Stimulated activated CD4-positive, alpha-beta T cell treated with anti-CD3 and anti-CD28 coated beads, TNF-alpha, amount 100 ng/mL, for 48 hours (primary cell): ENCODE data around the gene TBCA.
"Not testable (repeated sequence)": the region's sequence is repeated elsewhere in the genome, so short reads cannot be mapped to it uniquely, and the experiment has no call there.

ENCODE experiments used
- DNase-seq, 3 donors: peaks; one replicate each; pipeline ENCODE4 v3.0.0-alpha.2; 2020; ENCODE audit warnings: low read depth in 3 of 3

The TBCA gene

DNA sequence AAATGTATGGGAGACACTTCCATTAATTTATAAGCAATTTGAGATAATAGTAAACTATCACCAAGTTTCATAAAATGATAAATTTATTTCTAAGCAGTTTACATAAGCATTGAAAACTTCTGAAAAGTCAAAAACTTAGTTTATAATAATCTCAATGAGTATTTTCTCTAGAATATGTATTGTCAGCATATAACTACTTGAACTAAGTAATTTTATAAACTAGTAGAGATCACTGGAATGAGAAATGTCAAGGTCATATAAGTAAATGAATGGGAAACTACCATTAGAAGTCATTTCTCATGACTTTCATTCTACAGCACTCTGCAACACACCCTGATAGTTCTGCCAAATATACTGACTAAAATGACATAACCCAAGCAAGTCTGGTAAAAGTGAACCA is 3.4 kb downstream of the TBCA start:
- no peak for DNase-seq

- no peak for DNase-seq
These were observed 4.7 kb downstream of the TBCA start for GRCh38 chr5:77771452-77771851.

GRCh38 chr5:77770293-77771005 is 5.7 kb downstream of the TBCA start:
- no peak for DNase-seq

- DNase-seq = no peak
These were observed 7.2 kb downstream of the TBCA start for GRCh38 chr5:77768978-77769377.

- no peak for DNase-seq
These were observed 8.8 kb downstream of the TBCA start for GRCh38 chr5:77767301-77767700.

DNA sequence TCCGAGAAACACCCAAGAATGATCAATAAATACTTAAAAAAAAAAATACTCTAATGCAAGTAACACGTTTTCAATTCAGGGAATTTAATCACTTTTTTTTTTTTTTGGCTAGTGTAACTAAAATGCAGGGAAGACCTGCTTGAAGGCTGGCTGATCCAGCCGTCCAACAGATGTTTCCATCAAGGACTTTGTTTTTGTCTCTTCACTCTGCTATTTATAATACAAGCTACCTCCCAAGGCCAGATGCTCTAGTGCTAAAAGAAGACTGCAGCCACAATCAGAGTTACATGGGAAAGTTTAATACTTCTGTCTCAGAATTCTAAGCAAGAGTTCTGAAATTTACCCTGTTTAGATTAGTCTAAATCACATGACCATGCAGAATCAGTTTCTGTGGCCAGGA is 14.5 kb downstream of the TBCA start:
- no peak for DNase-seq

DNA sequence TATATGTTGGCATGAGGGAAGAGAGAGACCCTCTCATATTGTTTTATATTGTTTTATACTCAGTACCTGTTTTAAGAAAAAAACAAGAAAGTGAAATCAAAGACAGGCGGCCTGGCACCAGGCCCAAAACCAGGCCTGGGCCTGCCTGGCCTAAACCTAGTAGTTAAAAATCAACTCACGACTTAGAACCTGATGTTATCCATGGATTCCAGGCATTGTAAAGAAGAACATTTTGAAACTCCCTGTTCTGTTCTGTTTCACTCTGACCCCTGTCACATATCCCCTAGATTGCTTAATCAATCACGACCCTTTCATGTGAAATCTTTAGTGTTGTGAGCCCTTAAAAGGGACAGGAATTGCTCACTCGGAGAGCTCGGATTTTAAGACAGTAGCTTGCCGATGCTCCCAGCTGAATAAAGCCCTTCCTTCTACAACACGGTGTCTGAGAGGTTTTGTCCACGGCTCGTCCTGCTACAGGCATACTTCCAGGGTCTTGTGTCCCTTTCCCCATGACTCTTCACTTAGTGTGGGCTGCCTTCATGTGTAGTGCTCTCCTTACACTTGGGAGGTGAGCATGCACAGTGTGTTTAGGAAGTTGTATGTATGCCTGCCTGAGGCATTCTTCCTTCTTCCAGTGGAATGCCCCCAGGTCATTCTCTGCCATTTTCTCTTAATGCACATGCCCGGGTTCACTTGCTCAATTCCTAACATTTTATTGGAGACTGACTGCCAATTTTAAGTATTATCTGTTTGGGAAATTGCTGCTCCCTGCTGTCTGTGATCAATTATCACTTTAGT is 17.8 kb downstream of the TBCA start:
- no peak for DNase-seq

GRCh38 chr5:77751328-77752023 is 24.7 kb downstream of the TBCA start:
- peak in 1 of 3 donors; percentile 16 for DNase-seq

- DNase-seq = not testable (repeated sequence)
These were observed 25.2 kb downstream of the TBCA start for GRCh38 chr5:77750928-77751327.

- no peak for DNase-seq
These were observed 28.0 kb downstream of the TBCA start for GRCh38 chr5:77748160-77748559.

- no peak for DNase-seq
These were observed 32.0 kb downstream of the TBCA start for GRCh38 chr5:77744116-77744515.

DNA sequence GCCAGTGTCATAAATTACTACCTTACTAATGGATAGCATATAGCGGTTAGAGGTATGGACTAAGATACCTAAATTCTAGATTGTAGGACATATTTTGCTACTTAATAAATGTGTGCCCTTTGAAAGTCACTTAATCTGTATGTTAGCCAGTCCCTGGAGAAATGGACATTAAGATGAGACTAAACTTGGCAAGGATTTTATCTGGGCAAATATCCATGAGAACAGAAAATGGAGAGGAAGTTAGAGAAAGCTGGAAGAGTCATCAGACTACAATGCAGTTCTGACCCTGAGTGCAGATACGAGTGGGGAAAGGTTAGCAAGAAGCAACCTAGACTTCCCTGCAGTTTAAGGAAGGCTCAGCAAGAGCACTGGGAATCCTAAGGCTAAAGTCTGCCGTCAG is 33.0 kb downstream of the TBCA start:
- no peak for DNase-seq

DNA sequence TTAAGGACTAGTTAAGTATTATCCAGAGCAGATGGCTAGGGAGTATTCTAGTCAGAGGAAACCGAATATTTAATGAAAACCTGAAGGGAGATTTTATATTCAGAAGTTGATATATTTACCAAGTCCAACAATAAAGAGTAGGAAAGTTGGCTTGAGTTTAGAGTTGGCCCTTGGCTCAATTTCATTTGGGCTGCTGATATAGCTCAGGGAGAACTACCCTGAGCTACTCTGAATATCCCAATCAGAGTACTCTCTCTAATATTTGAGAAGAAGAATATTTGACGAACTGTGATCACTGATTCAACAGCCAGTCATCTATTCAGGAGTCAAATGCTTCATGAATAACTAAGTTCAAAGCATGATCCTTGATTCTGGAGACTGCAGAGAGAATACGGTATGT is 34.5 kb downstream of the TBCA start:
- DNase-seq = no peak

DNA sequence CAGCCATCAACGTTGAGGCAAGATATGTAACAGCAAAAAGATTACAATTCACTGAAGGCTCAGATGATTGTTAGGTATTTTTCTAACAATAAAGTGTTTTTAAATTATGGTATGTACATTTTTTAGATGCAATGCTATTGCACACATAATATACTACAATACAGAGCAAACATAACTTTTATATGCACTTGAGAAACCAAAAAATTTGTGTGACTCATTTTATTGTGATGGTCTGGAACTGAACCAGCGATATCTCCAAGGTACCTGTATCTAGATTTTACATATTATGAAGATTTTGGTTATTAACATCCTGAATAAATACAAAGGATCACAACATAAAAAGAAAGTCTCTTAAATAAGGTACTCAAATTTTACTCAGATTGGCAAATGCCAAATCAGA is 41.3 kb downstream of the TBCA start:
- DNase-seq = no peak

- DNase-seq = no peak
These were observed 43.0 kb downstream of the TBCA start for GRCh38 chr5:77733130-77733529.

GRCh38 chr5:77727190-77727589 is 48.9 kb downstream of the TBCA start:
- no peak for DNase-seq

DNA sequence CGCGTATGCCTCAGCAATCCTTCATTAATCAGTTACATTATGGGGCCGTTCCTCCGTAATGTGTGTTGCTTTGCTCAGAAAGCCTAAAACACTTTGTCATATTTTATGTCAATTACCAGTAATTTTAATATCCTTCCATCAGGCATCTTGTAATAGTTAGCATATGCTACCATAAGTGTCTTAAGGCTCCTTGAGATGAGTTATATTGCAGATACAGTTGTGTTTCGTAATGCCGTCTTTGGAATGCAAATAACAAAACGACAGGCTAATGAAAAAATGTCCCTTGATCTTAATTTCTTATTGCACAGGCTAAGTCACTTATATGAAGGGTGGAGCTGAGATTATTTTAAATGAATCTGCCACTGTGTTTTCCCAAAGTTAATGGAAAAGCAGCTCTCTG is 50.5 kb downstream of the TBCA start:
- no peak for DNase-seq

- no peak for DNase-seq
These were observed 51.2 kb downstream of the TBCA start for GRCh38 chr5:77724934-77725333.

DNA sequence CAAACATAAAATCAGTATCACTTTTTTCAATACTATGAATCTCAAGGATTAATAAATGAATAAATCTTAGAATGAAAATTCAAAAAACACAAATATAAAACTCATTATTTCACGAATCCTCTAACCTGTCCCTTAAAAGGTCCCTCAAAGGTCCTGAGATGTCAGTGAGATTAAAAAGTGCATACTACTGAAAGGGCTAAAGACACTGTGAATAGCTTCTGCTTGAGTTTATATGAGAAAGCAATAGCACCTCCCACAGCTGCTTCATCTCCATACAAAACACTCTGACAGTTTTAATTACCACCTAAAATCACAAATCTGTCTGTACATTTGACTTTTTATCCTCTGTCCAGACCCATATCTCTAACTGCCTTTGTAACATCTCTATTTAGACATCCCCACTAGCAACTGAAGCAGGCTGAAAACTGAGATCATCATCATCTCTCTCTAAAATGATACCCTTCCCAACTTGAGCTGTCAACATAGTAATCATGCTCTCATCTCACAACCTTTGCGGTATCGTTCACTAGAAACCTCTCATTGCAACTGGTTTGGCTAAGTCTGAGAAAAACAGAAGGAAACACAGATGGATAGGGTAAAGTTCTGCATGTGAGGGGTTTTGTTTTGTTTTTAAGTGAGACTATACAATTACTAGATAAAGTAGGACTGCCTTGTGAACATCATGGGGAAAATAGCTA is 56.3 kb downstream of the TBCA start:
- no peak for DNase-seq

GRCh38 chr5:77718934-77719610 is 57.1 kb downstream of the TBCA start:
- DNase-seq = no peak

- DNase-seq = no peak
These were observed 66.0 kb downstream of the TBCA start for GRCh38 chr5:77709993-77710685.
